GM12892 (cell line): ENCODE data around the gene CDKN2AIPNL. TPM values are rescaled to one million over a fixed set of nuclear protein-coding genes. Genes with fewer than 3 reads are reported as not detected.
A peak's percentile ranks its signal among the peaks of the same experiment; 100 is the strongest.

ENCODE experiments used
- DNase-seq: peaks from one replicate; pipeline ENCODE4 v3.0.0; 2011; ENCODE audit not compliant: insufficient read length
- FAIRE-seq: peaks from 2 replicates; lab custom pipeline; 2011; peaks lifted over from hg19 to GRCh38; lab: Jason Lieb, UNC
- POLR2A ChIP-seq: IDR thresholded peaks from 2 replicates; pipeline ENCODE4 v1.6.1; 2011; ENCODE audit warnings: low read depth, low read length, control low read depth
- POLR2AphosphoS5 ChIP-seq: IDR thresholded peaks from 2 replicates; pipeline ENCODE4 v1.6.1; 2011; ENCODE audit warnings: low read depth, low read length, control low read depth
- TAF1 ChIP-seq: IDR thresholded peaks from 2 replicates; pipeline ENCODE4 v1.6.1; 2011; ENCODE audit warnings: low read depth, mild to moderate bottlenecking, control low read depth, low read length, borderline replicate concordance
- polyA plus RNA-seq: library from polyadenylated mRNA; unstranded; fragments of >200 nt; gene quantifications from one replicate; pipeline ENCODE4 v1.2.1, GENCODE V29; 2012; ENCODE audit warnings: missing spikeins, inconsistent platforms; ENCODE audit not compliant: missing spikeins

CDKN2AIPNL gene, protein sequence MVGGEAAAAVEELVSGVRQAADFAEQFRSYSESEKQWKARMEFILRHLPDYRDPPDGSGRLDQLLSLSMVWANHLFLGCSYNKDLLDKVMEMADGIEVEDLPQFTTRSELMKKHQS
- 26.0 TPM for polyA plus RNA-seq

DNA sequence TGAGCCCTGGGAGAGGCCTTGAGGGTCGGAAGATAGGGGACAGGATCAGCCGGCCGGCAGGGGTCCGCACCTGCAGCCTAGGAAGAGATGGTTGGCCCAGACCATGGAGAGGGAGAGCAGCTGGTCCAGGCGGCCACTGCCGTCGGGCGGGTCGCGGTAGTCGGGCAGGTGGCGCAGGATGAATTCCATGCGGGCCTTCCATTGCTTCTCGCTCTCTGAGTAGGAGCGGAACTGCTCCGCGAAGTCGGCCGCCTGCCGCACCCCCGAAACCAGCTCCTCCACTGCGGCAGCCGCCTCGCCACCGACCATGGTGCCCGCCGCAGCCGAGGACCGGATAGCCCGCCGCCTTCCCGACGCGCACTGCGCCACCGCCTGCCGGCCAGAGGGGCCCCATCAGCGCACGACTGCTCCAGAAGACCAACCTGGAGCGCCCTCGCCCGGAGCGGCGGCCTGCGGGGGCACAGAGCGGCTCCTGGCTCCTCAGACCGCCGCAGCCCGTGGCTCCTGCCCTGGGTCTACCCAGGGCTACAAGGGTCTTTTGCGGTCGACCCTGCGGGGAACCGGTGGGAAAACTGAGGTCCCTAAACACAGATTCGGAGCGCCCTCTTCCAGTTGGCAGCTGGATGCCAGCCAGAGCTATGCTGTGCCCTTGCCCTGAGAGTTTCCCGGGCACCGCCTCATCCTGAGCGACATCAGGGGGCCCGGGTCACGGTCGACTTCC is at the start of gene CDKN2AIPNL:
Gene CDKN2AIPNL (minus strand): TSS at position 336 of the 721 bp plus-strand sequence. CDS start 27 bp downstream, at position 309.
- FAIRE-seq (peak; percentile 98), DNase-seq (peak; percentile 94)
- TF ChIP-seq POLR2AphosphoS5 (peak; percentile 82), POLR2A (peak; percentile 91), TAF1 (peak; percentile 92)

DNA sequence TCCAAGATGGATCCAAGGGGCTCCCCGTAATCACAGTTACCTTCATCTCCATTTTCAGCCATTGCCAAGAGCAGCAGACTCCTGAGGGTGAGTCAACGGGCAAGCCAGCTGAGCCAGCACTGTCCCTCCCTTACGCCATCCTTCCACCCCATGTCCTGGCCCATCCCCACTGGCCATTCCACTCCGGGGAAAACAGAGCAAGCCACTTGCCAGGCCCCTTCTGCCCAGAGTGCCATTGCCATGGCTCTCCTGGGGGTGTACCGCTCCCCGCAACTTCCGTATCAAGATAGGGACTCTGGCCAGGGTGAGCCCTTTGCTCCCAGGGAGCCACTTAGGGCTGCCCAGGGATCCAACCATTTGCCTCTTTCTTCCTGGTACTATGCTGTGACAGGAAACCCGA is 48.9 kb upstream of the CDKN2AIPNL start:
- TF ChIP-seq POLR2AphosphoS5 (no peak), POLR2A (no peak), TAF1 (no peak)
- FAIRE-seq (no peak), DNase-seq (no peak)

DNA sequence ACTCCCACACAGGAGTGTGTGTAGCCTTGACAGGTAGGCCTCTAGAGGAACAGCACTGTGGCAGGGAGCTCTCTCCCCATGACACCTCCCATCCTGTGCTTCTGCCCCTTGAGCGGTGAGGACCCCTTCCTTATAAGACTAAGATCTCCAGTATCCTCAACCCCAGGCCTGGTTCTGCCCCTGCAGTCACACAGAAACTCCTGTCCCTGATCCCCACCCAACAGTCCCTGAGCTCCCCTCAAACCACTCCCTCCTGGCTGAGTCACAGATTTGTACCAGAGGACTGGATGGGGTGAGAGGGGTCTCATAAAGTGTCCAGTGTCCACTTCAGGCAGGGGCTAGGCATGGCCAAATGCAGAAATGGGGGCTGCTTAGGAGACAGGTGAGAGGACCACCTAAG is 47.8 kb upstream of the CDKN2AIPNL start:
- no peak for TF ChIP-seq TAF1
- TF ChIP-seq POLR2AphosphoS5: no peak
- TF ChIP-seq POLR2A: no peak
- no peak for FAIRE-seq
- DNase-seq: no peak

DNA sequence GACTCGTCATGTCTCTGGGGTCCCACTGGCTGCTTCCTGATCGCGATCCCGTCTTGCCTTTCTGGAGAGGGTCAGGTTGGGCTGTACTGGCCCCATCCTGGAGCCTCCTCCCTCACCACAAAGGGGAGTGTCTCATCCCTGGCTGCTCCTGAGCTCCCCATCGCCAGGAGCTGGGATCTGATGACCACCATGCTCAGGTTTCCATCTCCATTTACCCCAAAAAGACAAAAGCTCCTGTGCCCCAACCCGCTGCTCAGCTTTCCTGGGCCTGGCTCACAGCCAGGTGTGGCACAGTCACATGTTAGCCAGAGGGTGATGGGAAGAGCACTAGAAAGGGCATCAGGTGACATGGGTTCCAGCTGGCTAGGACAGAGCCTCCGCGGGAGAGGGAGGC is 47.3 kb upstream of the CDKN2AIPNL start:
- FAIRE-seq (no peak), DNase-seq (no peak)
- TF ChIP-seq POLR2A (no peak), TAF1 (no peak), POLR2AphosphoS5 (no peak)

DNA sequence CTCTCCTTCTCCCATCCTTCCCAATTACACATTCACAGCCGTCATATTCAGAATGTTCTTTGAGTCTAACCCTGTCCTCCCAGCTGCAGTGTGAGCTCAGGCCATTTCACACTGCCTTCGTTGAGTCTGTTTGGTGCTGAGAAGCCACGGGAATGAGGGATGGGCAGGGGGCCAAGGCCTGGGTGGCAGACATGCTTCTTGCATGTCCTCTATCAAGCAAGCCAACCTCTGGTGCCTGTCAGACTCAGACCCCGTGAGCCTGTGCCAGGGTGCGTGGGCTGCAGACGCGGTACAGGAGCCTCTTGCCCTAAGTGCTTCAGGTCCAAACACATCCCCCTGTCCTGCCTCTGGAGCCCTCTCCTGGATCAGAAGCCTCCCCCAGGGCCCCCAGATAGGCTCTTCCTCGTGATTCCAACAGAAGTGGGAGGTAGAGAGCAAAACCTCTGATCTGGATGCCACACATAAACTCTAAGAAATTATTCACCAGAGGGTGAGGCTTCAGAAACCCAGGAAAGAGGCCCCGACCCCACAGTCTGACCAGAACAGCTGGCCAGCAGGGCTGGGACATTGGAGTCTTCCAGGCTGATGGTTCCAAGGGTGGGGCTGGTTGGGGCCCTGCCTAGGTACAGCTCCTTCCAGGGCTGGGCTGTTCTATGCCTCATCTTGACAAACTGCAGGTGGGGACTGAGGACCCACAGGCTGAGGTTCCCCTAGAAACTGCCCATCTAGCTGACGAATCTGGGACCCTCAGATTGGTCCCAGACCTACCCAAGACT is 46.7 kb upstream of the CDKN2AIPNL start:
- TF ChIP-seq POLR2A (no peak), TAF1 (no peak), POLR2AphosphoS5 (no peak)
- FAIRE-seq (no peak), DNase-seq (no peak)

DNA sequence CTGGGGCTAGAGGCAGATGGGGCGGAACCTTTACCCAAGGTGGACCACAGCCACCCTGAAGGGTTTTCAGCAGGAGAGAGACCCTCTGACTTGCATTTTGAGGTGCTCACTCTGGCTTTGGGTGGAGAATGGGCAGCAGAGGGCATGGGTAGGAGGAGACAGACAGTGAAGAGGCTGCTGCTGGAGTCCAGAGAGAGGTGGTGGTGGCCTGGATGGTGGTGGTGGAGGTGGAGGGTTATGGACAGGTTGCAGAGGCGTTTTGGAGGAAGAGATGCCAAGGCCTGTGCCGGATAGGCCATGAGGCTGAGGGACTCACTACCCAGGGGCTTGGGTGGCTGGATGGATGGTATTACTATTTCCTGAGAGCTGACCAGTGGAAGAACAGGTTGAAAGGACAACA is 46.1 kb upstream of the CDKN2AIPNL start:
- DNase-seq (no peak), FAIRE-seq (no peak)
- TF ChIP-seq TAF1 (no peak), POLR2A (no peak), POLR2AphosphoS5 (no peak)

DNA sequence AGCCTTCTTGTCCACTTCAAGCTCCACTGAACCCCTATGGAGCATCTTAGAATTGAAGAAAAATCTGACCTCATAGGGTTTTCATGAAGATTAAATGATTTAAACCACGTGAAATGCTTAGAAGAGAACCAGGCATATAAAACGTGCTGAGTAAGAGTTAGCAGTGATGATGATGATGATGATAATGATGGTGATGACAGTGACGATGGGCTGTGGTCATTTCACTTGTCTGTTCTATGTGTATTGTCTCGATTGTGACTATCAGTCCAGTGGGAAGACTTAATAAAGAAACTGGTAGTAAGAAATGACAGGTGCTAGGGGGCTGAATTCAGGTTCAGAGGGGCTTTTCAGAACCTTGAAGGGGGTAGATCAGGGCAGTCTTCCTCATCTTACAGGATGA is 45.1 kb upstream of the CDKN2AIPNL start:
- no peak for DNase-seq

DNA sequence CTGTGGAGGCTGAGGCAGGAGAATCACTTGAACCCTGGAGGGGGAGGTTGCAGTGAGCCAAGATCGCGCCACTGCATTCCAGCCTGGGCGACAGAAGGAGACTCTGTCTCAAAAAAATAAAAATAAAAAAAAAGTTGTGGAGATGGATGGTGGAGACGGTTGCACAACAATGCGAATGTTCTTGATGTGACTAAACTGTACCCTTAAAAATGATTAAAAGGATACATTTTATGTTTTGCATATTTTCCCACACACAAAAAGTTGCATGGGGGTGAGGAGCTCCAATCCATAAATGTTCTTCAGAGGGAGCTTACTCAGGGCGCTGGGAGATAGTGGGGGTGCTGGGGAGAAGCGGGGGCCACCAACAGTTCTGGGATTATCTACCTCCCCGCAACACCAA is 43.8 kb upstream of the CDKN2AIPNL start:
- TF ChIP-seq POLR2AphosphoS5: no peak
- DNase-seq: no peak
- no peak for FAIRE-seq

More for the DNA sequence above, 45.1 kb upstream of the CDKN2AIPNL start:
- FAIRE-seq: no peak
- TF ChIP-seq TAF1: no peak
- TF ChIP-seq POLR2AphosphoS5: no peak
- no peak for TF ChIP-seq POLR2A

DNA sequence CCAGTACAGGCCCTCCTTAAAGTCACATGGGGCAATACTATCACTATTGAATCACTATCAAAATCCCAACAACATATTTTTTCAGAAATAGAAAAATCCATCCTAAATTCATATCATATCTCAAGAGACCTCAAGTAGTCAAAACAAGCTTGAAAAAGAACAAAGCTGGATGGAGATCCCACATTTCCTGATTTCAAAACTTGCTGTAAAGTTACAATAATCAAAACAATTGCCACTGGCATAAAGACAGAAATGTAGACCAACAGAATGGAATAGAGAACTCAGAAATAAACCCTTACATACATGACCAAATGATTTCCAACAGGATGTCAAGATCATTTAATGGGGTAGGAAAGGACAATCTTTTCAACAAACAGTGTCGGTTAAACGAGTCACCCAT is 41.3 kb upstream of the CDKN2AIPNL start:
- TF ChIP-seq POLR2A: no peak
- TF ChIP-seq TAF1: no peak
- no peak for TF ChIP-seq POLR2AphosphoS5
- FAIRE-seq: no peak

DNA sequence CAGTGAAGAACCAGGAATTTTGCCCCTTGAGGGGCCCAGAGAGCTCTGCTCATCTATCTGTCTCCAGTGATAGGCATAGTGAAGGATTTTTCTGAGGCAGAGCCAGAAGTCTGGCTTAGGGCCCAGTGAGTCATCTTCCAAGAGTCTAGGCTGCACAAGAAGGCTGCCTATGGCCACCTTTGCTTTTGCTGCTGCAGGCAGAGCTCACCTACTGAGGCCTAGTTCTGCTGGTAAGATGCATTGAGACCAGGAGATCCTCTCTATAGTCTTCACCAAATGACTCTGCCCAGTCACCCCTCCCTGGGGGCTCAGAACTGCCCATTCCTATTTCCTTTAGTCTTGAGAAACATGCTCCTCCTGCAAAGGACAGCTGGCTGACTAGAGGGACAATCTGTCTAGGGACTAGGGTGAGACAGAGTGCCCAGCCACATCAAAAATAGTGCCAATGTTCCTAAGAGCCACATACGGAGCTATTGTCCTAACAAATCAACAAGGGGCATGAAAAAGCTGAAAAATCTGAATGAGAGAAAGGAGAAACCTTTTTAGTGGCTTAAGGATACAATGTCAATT is 40.3 kb upstream of the CDKN2AIPNL start:
- FAIRE-seq (no peak), DNase-seq (no peak)
- no peak for TF ChIP-seq POLR2AphosphoS5
- no peak for TF ChIP-seq POLR2A
- TF ChIP-seq TAF1: no peak

More for the DNA sequence above, 41.3 kb upstream of the CDKN2AIPNL start:
- DNase-seq: no peak

DNA sequence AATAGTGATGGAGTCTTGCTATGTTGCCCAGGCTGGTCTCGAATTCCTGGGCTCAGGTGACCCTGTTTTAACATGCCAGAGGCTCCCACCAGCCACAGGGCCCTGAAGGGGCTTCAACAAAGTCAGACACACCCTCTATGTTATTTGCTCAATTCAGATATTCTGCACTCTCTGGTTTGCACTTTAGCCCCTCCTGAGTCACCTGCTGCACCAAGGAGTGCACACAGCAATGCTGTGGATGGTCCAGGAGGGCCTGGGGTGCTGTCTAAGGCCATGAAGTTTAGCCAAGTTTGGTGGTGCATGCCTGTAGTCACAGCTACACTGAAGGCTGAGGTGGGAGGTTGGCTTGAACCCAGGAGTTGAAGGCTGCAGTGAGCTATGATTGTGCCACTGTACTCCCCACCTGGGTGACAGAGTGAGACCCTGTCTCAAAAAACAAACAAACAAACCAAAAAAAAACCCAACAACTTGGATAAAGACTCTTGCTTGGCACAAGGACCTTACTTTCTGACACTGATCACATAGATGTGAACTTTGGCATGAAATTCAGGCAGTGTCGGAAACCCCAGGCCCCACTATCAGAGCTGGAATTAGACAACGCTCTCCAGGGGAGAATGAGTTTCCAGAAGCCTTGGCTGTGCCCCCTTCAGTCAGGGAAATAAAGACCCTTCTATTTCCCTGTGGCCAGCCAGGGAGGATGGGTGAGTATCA is 39.7 kb upstream of the CDKN2AIPNL start:
- no peak for DNase-seq
- FAIRE-seq: no peak
- TF ChIP-seq POLR2A (no peak), TAF1 (no peak), POLR2AphosphoS5 (no peak)
